A549 (cell line): Measurements from ENCODE around the gene SRSF12.

Experiments
- CHD2 ChIP-seq: fragments of 150-350 bp; IDR thresholded peaks from 2 replicates; pipeline ENCODE4 v1.6.1; 2014; ENCODE audit warnings: low read length; ENCODE audit not compliant: partially characterized antibody
- CTCF ChIP-seq: fragments of >200 bp; sonication (Bioruptor Twin); formaldehyde crosslinking; IDR thresholded peaks from 3 replicates; pipeline ENCODE4 v1.5.1; 2016
- EHMT2 ChIP-seq: fragments of 200-600 bp; sonication (generic); IDR thresholded peaks from 2 replicates; pipeline ENCODE4 v1.6.1; 2016; ENCODE audit warnings: antibody characterized with exemption, low read depth, mild to moderate bottlenecking, moderate library complexity
- ELK1 ChIP-seq: fragments of 150-350 bp; IDR thresholded peaks from 2 replicates; pipeline ENCODE4 v1.6.1; 2014; ENCODE audit warnings: low read depth, mild to moderate bottlenecking, low read length
- EP300 ChIP-seq, 2 experiments: fragments of >200 bp; sonication (Bioruptor Twin); formaldehyde crosslinking; IDR thresholded peaks; 2 replicates in 1 of 2; 3 replicates in 1 of 2; pipeline ENCODE4 v1.6.1; 2016 to 2017
- HDAC2 ChIP-seq: fragments of 200-600 bp; sonication (generic); IDR thresholded peaks from 2 replicates; pipeline ENCODE4 v1.6.1; 2016
- MAFK ChIP-seq: fragments of 450-650 bp; IDR thresholded peaks from 2 replicates; pipeline ENCODE4 v1.6.1; 2014; ENCODE audit not compliant: partially characterized antibody
- POLR2A ChIP-seq: IDR thresholded peaks from 2 replicates; pipeline ENCODE4 v1.6.1; 2012; ENCODE audit warnings: mild to moderate bottlenecking, low read length
- POLR2AphosphoS2 ChIP-seq: conservative IDR thresholded peaks from 2 replicates; pipeline ENCODE4 v1.6.1; 2012; ENCODE audit warnings: low read length, improper control_type of control experiment, inconsistent platforms
- SREBF2 ChIP-seq: fragments of 450-650 bp; IDR thresholded peaks from 2 replicates; pipeline ENCODE4 v1.6.1; 2014; ENCODE audit warnings: mild to moderate bottlenecking, moderate library complexity
- TF ChIP-seq, protein P1 (sequence below): fragments of 200-600 bp; sonication (generic); IDR thresholded peaks from 2 replicates; pipeline ENCODE4 v1.6.1; 2016; ENCODE audit warnings: antibody characterized with exemption, mild to moderate bottlenecking, moderate library complexity
- TF ChIP-seq, protein P2 (sequence below): IDR thresholded peaks from 2 replicates; pipeline ENCODE4 v1.6.1; 2012; ENCODE audit warnings: low read depth, borderline replicate concordance

GRCh38 chr6:89145956-89146717 lies 28.3 kb upstream of the SRSF12 start, which contains the start of gene PM20D2:
- TF ChIP-seq CTCF (no peak), EHMT2 (no peak), POLR2A (peak; percentile 82), CHD2 (no peak), HDAC2 (no peak), POLR2AphosphoS2 (no peak), ELK1 (no peak), MAFK (no peak), SREBF2 (no peak), EP300 (IDR thresholded peaks at IDR 0.05) (no peak)
- TF ChIP-seq, protein P1, sequence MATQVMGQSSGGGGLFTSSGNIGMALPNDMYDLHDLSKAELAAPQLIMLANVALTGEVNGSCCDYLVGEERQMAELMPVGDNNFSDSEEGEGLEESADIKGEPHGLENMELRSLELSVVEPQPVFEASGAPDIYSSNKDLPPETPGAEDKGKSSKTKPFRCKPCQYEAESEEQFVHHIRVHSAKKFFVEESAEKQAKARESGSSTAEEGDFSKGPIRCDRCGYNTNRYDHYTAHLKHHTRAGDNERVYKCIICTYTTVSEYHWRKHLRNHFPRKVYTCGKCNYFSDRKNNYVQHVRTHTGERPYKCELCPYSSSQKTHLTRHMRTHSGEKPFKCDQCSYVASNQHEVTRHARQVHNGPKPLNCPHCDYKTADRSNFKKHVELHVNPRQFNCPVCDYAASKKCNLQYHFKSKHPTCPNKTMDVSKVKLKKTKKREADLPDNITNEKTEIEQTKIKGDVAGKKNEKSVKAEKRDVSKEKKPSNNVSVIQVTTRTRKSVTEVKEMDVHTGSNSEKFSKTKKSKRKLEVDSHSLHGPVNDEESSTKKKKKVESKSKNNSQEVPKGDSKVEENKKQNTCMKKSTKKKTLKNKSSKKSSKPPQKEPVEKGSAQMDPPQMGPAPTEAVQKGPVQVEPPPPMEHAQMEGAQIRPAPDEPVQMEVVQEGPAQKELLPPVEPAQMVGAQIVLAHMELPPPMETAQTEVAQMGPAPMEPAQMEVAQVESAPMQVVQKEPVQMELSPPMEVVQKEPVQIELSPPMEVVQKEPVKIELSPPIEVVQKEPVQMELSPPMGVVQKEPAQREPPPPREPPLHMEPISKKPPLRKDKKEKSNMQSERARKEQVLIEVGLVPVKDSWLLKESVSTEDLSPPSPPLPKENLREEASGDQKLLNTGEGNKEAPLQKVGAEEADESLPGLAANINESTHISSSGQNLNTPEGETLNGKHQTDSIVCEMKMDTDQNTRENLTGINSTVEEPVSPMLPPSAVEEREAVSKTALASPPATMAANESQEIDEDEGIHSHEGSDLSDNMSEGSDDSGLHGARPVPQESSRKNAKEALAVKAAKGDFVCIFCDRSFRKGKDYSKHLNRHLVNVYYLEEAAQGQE: no peak
- TF ChIP-seq, protein P2, sequence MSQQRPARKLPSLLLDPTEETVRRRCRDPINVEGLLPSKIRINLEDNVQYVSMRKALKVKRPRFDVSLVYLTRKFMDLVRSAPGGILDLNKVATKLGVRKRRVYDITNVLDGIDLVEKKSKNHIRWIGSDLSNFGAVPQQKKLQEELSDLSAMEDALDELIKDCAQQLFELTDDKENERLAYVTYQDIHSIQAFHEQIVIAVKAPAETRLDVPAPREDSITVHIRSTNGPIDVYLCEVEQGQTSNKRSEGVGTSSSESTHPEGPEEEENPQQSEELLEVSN: peak; percentile 82
